K562 (cell line): ENCODE results near the gene LYST.

Experiments
- FOXK2 ChIP-seq, 2 experiments: fragments of 450-650 bp; IDR thresholded peaks in 1 of 2; conservative IDR thresholded peaks in 1 of 2; 2 replicates each; pipeline ENCODE4 v1.6.1; 2016; ENCODE audit warnings: low read depth in 2 of 2, mild to moderate bottlenecking in 1 of 2
- MTF1 ChIP-seq: fragments of 250-450 bp; sonication (Bioruptor Pico); IDR thresholded peaks from 2 replicates; pipeline ENCODE4 v1.9.0; 2021; ENCODE audit warnings: moderate library complexity, mild to moderate bottlenecking, inconsistent platforms, borderline replicate concordance
- SRF ChIP-seq, 2 experiments: fragments of 250-450, 450-650 bp in 1 of 2; sonication (Bioruptor Pico) in 1 of 2; sonication (generic) in 1 of 2; formaldehyde crosslinking; IDR thresholded peaks; 2 replicates each; pipeline versions ENCODE4 v1.5.0 to v1.5.1; 2020 to 2022; ENCODE audit warnings: mild to moderate bottlenecking in 1 of 2, missing genetic modification reagents in 1 of 2
- TRIM28 ChIP-seq: fragments of 450-650 bp; IDR thresholded peaks from 2 replicates; pipeline ENCODE4 v1.6.1; 2017

GRCh38 chr1:235622936-235623779 lies 243.5 kb downstream of the LYST start:
- TF ChIP-seq FOXK2 (conservative IDR thresholded peaks at IDR 0.05 in 1 of 2, IDR thresholded peaks at IDR 0.05 in 1 of 2; ENCODE audit: low read depth in 2 of 2) (no peak), SRF (CRISPR knock-in tag; IDR thresholded peaks at IDR 0.05) (no peak), MTF1 (CRISPR knock-in tag) (no peak), TRIM28 (no peak)
